Neural cell (in vitro differentiated cells): ENCODE data around the gene MTG1. TPM values are rescaled to one million over a fixed set of nuclear protein-coding genes. Genes with fewer than 3 reads are reported as not detected.

ENCODE experiments used
- H2AFZ ChIP-seq: fragments of 200-600, 300-800 bp; sonication (generic), shearing (Covaris generic); 2 replicates; pipeline ENCODE4 v1.6.0; 2014; ENCODE audit warnings: low read depth, mild to moderate bottlenecking, antibody characterized with exemption, low read length, moderate library complexity
- H3F3A ChIP-seq: fragments of 200-600 bp; shearing (Covaris generic); 2 replicates; pipeline ENCODE4 v1.6.1; 2016; ENCODE audit warnings: mild to moderate bottlenecking, moderate library complexity, mixed read lengths, antibody characterized with exemption, low read length; ENCODE audit not compliant: insufficient read depth, poor library complexity, severe bottlenecking
- H3K27ac ChIP-seq: fragments of 200-600, 300-800 bp; sonication (generic), shearing (Covaris generic); 2 replicates; pipeline ENCODE4 v1.5.1; 2014; ENCODE audit warnings: mild to moderate bottlenecking, low read length, moderate library complexity
- H3K27me3 ChIP-seq: fragments of 300-800, 200-600 bp; sonication (generic), shearing (Covaris generic); 2 replicates; pipeline ENCODE4 v1.6.0; 2014; ENCODE audit warnings: mild to moderate bottlenecking, low read depth, low read length, moderate library complexity; ENCODE audit not compliant: insufficient read depth
- H3K36me3 ChIP-seq: fragments of 300-800, 200-600 bp; sonication (generic), shearing (Covaris generic); 2 replicates; pipeline ENCODE4 v1.5.1; 2014; ENCODE audit warnings: mild to moderate bottlenecking, antibody characterized with exemption, low read length, moderate library complexity; ENCODE audit not compliant: insufficient read depth
- H3K4me2 ChIP-seq: fragments of 300-800, 200-600 bp; sonication (generic), shearing (Covaris generic); 2 replicates; pipeline ENCODE4 v1.6.0; 2014; ENCODE audit warnings: mild to moderate bottlenecking, low read length
- H3K4me3 ChIP-seq: fragments of 300-800, 200-600 bp; sonication (generic), shearing (Covaris generic); 2 replicates; pipeline ENCODE4 v1.5.1; 2014; ENCODE audit warnings: mild to moderate bottlenecking, low read length, moderate library complexity
- H3K79me2 ChIP-seq: fragments of 200-600 bp; shearing (Covaris generic); replicated peaks from 2 replicates; pipeline ENCODE4 v1.6.0; 2014; ENCODE audit warnings: mild to moderate bottlenecking, low read length, moderate library complexity; ENCODE audit not compliant: insufficient read depth
- H3K9ac ChIP-seq: fragments of 300-800, 200-600 bp; sonication (generic), shearing (Covaris generic); 2 replicates; pipeline ENCODE4 v1.6.1; 2016; ENCODE audit warnings: mild to moderate bottlenecking, low read length, mixed read lengths
- H3K9me2 ChIP-seq: fragments of 200-600 bp; shearing (Covaris generic); 2 replicates; pipeline ENCODE4 v1.6.1; 2016; ENCODE audit warnings: mild to moderate bottlenecking, low read length, mixed read lengths; ENCODE audit not compliant: insufficient read depth
- H3K9me3 ChIP-seq: fragments of 200-600, 300-800 bp; sonication (generic), shearing (Covaris generic); 2 replicates; pipeline ENCODE4 v1.6.1; 2016; ENCODE audit warnings: mild to moderate bottlenecking, mixed run types, low read length, moderate library complexity, mixed read lengths
- H4K20me1 ChIP-seq: fragments of 200-600 bp; shearing (Covaris generic); 2 replicates; pipeline ENCODE4 v1.6.1; 2016; ENCODE audit warnings: mild to moderate bottlenecking, mixed run types; ENCODE audit not compliant: insufficient read depth
- EP300 ChIP-seq: fragments of 450-650 bp; conservative IDR thresholded peaks from 2 replicates; pipeline ENCODE4 v1.6.1; 2014; ENCODE audit warnings: antibody characterized with exemption, mild to moderate bottlenecking, moderate library complexity; ENCODE audit not compliant: poor library complexity, severe bottlenecking
- EZH2 ChIP-seq: fragments of 200-600, 300-800 bp; shearing (Covaris generic), sonication (generic); IDR thresholded peaks from 2 replicates; pipeline ENCODE4 v1.6.1; 2014; ENCODE audit warnings: antibody characterized with exemption, low read length, borderline replicate concordance, mild to moderate bottlenecking; ENCODE audit not compliant: insufficient read depth, poor library complexity, severe bottlenecking
- MXI1 ChIP-seq: fragments of 450-650 bp; conservative IDR thresholded peaks from 2 replicates; pipeline ENCODE4 v1.6.1; 2014; ENCODE audit warnings: antibody characterized with exemption, mild to moderate bottlenecking; ENCODE audit not compliant: poor library complexity, severe bottlenecking
- POLR2AphosphoS5 ChIP-seq: IDR thresholded peaks from 2 replicates; pipeline ENCODE4 v1.6.1; 2012
- RAD21 ChIP-seq: fragments of 450-650 bp; conservative IDR thresholded peaks from 2 replicates; pipeline ENCODE4 v1.6.1; 2014; ENCODE audit warnings: antibody characterized with exemption, mild to moderate bottlenecking, moderate library complexity
- SMC3 ChIP-seq: fragments of 450-650 bp; conservative IDR thresholded peaks from 2 replicates; pipeline ENCODE4 v1.6.1; 2014; ENCODE audit warnings: antibody characterized with exemption, mild to moderate bottlenecking, moderate library complexity; ENCODE audit not compliant: poor library complexity
- TAF1 ChIP-seq: IDR thresholded peaks from 2 replicates; pipeline ENCODE4 v1.6.1; 2012; ENCODE audit warnings: low read depth
- polyA plus RNA-seq: library from polyadenylated mRNA; depleted of rRNA; stranded (reverse); fragments of >200 nt; gene quantifications from 2 replicates; pipeline ENCODE4 v1.2.3, GENCODE V29; 2014
- TF ChIP-seq, protein P1 (sequence below): fragments of 450-650 bp; IDR thresholded peaks from 2 replicates; pipeline ENCODE4 v1.5.1; 2014; ENCODE audit warnings: antibody characterized with exemption, mild to moderate bottlenecking, moderate library complexity; ENCODE audit not compliant: poor library complexity, severe bottlenecking
- TF ChIP-seq, protein P2 (sequence below): IDR thresholded peaks from 2 replicates; pipeline ENCODE4 v1.6.1; 2012; ENCODE audit warnings: borderline replicate concordance

MTG1 gene
- polyA plus RNA-seq, 1 donor from 2014 or later: 52.3 TPM

DNA sequence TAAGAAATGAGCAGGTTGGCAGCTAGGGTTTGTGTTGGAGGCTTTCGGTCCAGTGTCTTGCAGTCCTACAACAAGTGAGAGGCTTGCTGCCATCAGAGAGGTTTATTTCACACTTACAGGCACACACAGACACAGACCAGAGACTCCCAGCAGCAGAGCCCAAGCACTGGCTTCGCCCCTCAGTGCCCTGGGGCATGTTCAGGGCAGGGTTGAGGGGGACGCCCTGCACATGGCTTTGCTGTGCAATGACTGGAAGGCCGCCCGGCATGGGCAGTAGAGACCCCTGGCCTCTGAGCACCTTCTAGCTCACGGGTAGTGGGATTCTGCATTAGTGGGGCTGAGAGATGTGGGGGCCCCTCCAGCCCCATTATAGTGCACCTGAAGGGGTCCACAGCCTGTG lies 26.6 kb downstream of the MTG1 start:
- Histone ChIP-seq H3K79me2 (no peaks in the 10 kb centered on the region), H4K20me1 (no peaks in the 10 kb centered on the region), H3K4me2 (no peak overlapping the region), H3K27ac (no peak overlapping the region), H3K4me3 (no peak overlapping the region), H3K9ac (no peak overlapping the region), H3K36me3 (no peaks in the 10 kb centered on the region), H3K27me3 (no peaks in the 10 kb centered on the region), H3F3A (no peaks in the 10 kb centered on the region), H3K9me3 (no peaks in the 10 kb centered on the region), H3K9me2 (no peaks in the 10 kb centered on the region), H2AFZ (no peak overlapping the region)
- no peak for TF ChIP-seq EP300
- no peak for TF ChIP-seq MXI1
- no peak for TF ChIP-seq TAF1
- no peak for TF ChIP-seq SMC3
- TF ChIP-seq RAD21: no peak
- TF ChIP-seq, protein P1, sequence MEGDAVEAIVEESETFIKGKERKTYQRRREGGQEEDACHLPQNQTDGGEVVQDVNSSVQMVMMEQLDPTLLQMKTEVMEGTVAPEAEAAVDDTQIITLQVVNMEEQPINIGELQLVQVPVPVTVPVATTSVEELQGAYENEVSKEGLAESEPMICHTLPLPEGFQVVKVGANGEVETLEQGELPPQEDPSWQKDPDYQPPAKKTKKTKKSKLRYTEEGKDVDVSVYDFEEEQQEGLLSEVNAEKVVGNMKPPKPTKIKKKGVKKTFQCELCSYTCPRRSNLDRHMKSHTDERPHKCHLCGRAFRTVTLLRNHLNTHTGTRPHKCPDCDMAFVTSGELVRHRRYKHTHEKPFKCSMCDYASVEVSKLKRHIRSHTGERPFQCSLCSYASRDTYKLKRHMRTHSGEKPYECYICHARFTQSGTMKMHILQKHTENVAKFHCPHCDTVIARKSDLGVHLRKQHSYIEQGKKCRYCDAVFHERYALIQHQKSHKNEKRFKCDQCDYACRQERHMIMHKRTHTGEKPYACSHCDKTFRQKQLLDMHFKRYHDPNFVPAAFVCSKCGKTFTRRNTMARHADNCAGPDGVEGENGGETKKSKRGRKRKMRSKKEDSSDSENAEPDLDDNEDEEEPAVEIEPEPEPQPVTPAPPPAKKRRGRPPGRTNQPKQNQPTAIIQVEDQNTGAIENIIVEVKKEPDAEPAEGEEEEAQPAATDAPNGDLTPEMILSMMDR: no peak
- TF ChIP-seq, protein P2, sequence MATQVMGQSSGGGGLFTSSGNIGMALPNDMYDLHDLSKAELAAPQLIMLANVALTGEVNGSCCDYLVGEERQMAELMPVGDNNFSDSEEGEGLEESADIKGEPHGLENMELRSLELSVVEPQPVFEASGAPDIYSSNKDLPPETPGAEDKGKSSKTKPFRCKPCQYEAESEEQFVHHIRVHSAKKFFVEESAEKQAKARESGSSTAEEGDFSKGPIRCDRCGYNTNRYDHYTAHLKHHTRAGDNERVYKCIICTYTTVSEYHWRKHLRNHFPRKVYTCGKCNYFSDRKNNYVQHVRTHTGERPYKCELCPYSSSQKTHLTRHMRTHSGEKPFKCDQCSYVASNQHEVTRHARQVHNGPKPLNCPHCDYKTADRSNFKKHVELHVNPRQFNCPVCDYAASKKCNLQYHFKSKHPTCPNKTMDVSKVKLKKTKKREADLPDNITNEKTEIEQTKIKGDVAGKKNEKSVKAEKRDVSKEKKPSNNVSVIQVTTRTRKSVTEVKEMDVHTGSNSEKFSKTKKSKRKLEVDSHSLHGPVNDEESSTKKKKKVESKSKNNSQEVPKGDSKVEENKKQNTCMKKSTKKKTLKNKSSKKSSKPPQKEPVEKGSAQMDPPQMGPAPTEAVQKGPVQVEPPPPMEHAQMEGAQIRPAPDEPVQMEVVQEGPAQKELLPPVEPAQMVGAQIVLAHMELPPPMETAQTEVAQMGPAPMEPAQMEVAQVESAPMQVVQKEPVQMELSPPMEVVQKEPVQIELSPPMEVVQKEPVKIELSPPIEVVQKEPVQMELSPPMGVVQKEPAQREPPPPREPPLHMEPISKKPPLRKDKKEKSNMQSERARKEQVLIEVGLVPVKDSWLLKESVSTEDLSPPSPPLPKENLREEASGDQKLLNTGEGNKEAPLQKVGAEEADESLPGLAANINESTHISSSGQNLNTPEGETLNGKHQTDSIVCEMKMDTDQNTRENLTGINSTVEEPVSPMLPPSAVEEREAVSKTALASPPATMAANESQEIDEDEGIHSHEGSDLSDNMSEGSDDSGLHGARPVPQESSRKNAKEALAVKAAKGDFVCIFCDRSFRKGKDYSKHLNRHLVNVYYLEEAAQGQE: no peak
- TF ChIP-seq EZH2: no peak
- TF ChIP-seq POLR2AphosphoS5: no peak

DNA sequence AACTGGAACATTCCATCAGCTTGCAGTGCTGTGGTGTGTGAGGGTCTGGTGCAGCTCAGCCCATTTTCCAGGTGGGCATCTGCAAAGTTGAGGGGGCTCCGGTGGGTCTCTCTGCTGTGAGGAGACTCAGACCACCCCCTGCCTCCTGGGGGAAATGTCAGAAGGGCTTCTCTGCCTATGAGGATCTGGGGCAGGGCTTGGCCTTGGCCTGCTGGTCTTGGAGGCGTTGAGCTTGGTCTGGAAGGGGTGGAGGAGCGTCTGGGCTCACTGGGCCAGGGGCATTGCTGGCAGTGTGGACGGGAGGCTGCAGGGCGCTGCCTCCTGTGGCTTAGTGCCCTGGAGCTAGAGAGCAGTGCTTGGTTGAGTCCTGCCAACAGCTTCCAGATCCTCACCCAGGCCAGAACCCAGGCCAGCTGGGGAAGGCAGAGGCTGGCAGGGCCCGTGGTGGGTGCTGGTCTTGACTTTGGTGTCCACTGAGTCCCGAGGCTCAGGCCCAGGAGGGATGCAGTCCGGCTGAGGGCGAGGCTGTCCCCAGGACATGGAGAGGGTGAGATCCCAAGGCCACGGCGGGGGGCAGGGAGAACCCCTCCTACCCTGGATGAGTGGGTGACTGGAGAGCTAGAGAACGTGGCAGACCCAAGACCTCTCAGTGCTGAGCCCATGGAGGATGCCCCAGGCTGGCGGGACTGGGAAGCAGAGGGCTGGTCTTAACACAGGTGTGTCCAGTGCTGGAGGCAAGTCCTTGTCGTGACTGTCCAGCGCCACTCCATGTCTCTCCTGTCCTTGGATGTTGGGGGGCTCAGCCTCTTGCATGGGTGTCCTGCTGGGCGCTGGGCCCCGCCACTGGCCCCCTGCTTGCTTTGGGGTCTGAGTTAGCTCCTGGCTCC lies 27.6 kb downstream of the MTG1 start:
- TF ChIP-seq POLR2AphosphoS5 (no peak), EZH2 (no peak), SMC3 (no peak), MXI1 (no peak), RAD21 (no peak), EP300 (no peak), TAF1 (no peak)
- TF ChIP-seq, protein P2: no peak
- TF ChIP-seq, protein P1: no peak
- Histone ChIP-seq H3K79me2 (no peaks in the 10 kb centered on the region), H2AFZ (no peak overlapping the region), H3K27me3 (no peaks in the 10 kb centered on the region), H3K9ac (no peak overlapping the region), H3K9me2 (no peaks in the 10 kb centered on the region), H3K9me3 (no peaks in the 10 kb centered on the region), H4K20me1 (no peaks in the 10 kb centered on the region), H3F3A (no peaks in the 10 kb centered on the region), H3K27ac (no peak overlapping the region), H3K4me3 (no peak overlapping the region), H3K4me2 (no peak overlapping the region), H3K36me3 (no peaks in the 10 kb centered on the region)
